NCI-H2081 (cell line): ENCODE measurements around the gene EHBP1.

Experiments
- DNase-seq, 2 experiments: peaks; one replicate each; lab custom pipeline; 2025; lab: John Stamatoyannopoulos, UW

Gene EHBP1

DNA sequence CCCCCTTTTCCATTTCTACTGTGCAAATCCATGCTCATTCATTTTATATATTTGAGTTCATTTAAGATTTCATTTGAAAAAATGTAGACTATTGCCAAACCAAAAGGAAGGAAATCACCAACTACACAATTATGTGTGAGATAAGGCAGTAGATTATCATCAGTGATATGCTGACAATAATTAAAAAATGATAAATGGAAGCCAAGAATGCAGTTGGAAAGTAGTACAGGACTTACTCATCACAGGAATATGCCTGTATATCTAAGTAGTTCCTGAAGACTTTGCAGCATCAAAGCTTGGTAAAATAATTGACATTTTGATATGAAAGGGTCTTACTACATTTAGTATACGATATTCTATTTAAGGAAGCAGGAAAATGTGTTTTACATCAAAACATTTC, 179.0 kb downstream of the EHBP1 start:
- DNase-seq = no peak

DNA sequence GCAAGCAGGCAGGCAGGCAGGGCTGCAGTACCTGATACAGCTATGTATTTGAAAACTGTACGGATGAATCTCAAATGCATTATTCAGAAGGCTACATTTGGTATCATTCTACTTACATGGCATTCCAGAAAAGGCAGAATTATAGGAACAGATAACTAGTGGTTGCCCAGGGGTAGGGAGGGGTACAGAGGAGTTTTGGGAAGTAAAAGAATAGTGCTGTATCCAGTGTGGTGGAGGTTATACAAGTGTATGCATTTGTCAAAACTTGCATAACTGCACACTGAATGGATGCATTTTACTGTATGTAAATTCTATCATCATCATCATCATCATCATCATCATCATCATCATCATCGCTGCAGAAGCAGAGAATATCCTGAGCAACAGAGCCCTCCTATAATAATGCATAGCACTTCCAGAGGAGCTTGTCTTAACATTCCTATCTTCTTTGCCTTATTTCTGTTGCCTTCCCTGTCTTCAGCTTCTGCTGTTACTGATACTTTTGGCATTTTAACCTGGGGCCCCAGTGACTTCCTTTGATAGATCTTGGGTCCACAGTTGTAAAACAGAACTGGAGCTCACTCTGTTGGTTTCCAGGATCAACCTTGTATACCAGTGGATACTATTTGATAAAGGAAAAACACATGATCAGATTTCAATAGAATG, 189.6 kb downstream of the EHBP1 start:
- no peak for DNase-seq

DNA sequence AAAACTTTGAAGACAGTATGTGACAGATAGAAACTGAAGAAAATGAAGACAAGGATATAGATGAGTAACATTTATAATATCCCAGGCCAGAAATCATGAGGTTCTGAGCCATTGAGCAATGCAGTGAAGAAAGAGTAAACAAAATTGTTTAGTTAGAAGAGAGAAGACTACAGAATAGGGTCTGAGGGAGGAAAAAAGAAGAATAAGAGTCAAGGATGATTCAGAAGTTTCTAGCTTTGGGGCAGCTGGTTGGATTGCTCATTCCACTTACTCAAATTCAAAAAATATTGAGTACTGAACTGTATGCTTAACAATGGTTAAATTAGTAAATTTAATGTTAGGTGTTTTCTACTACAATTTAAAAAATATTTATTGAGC, 190.1 kb downstream of the EHBP1 start:
- no peak for DNase-seq

DNA sequence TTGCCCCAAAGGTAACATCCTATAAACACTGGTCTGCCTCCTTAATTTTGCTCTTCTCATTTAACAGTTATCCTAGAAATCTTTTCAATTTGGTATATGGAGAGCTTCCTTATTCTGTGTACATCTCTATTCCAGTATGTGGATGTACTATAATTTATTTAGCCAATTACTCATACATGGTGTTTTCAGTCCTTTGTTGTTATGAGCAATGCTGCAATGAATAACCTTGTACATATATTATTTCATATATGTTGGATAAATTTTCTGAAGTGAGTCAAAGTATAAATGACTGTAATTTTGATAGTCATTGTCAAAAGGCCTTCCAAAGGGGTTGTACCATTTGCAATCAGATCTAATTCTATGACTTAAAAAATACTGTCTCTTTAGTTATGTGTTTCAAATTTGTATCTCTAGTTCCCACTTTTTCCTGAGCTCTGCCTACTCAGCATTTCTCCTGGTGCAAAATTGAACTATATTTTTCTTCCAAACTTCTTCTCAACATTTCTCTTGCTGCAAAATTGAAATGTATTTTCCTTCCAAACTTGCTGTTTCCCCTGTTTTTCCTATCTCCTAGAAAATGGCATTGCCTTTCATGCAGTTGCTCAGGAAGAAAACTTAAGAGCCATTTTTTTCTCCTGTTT, 191.8 kb downstream of the EHBP1 start:
- no peak for DNase-seq

DNA sequence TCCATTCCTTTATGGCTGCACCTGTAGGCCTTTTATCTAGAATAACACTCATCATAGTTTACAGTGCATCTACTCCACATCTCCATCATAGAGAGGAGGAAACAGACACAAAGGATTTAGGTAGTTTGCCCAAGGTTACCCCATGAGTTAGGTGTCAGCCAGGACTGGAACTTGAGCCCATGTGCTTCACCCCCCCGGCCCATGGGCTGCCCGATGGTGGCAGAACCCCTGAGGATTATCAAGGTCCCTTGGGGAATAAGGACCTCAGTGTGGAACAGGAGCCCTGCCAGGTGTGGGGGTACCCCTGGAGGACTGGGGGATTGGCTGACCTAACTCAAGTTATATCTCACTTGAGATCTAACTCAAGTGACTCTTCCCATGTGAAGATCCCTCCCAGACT, 198.8 kb downstream of the EHBP1 start:
- no peak for DNase-seq

DNA sequence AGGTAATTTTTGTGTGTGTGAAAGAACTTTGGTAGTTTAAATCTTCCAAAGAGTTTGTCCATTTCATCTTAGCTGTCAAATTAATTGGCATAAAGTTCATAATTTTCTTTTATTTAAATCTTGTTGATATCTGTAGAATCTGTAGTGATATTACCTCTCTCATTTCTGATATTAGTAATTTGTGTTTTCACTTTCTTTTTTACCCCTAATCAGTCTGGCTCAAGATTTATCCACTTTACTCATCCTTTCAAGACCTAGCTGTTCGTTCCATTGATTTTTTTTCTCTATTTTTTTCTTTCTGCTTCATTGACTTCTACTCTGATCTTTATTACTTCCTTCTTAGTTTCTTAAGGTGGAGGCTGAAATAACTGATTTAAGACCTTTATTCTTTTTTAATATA, 202.6 kb downstream of the EHBP1 start:
- no peak for DNase-seq

DNA sequence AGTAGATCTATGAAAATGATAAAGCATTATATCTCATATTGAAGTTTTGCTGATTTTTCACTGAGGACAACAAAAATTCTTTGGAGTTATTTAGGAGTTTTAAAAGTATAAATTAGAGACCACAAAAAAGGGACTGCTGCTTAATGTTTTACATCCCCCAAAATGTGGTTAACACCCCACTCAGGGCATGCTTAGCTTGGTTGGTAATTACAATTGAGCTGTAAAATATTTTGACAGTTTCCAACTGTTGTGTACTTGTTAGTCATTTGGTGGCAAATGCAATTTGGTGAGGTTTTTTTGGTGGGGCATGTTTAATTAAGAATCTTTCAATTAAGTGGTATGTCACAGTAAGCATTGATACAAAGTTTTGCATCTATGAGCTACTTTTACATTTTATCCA, 207.8 kb downstream of the EHBP1 start:
- no peak for DNase-seq

DNA sequence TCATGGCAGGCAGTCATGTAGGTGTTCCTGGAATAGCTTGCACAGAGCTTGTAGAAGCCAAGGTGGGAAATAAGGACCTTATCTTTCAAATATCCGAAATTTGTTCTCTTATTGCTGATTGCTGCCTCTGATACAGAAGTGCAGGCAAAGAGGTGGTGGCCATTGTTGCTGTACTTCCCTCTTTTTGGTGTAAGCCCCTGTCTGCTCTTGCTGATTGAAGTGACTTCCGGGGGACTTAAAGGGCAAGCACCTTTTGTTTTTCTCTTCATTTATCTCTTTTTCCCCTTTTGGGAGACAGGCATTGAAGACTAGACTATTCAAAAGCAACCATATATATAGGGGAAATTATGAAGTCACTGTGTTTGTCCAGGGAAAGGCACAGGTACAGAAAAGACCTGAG, 213.5 kb downstream of the EHBP1 start:
- no peak for DNase-seq

DNA sequence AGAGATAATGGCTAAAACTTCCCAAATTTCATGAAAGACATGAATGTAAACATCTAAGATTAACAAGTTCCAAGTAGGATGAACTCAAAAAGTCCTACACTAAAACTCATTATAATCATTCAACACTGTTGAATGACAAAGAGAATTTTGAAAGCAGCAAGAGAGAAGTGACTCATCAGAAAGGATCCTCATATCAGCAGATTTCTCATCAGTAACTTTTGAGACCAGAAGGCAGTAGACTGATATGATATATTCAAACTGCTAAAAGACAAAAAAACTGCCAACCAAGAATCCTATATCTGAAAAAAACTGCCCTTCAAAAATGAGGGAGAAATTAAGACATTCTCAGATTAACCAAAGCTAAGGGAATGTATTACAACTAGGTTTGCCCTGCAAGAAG, 214.6 kb downstream of the EHBP1 start:
- DNase-seq = no peak

DNA sequence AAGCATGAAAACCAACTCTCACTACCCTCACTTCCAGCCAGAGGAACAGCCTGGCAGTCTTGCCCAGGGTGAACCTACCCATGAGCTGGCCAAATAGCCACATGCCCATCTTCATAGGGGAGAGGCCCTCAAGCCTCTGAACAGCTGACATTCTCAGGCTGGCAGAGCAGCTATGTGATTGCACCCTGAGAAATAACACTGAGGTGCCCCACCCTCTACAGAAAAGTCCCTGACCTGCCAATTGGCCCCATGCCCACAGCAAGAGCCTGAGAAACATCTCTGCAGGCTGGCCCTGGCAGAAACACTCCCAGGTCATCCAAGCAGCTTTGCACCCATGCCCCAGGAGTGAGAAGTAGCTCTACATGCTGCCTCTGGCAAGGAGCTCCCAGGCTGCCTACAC, 217.7 kb downstream of the EHBP1 start:
- no peak for DNase-seq

DNA sequence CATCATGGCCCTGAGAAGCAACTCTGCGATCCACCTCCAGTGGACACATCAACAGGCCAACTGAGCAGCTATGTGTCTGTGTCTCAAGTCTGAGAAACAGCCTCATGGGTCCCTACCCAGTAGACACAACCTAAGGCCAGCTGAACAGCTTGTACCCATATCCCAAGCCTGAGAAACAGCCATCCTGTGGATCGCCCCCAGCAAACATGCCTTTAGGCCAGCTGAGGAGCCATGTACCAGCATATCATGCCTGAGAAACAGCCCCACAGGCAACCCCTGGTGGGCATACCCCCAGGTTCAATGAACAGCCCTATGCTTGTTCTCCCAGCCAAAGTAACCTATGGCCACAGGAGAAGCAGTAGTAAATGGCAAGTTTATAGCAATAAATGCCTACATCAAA, 218.4 kb downstream of the EHBP1 start:
- DNase-seq = no peak

DNA sequence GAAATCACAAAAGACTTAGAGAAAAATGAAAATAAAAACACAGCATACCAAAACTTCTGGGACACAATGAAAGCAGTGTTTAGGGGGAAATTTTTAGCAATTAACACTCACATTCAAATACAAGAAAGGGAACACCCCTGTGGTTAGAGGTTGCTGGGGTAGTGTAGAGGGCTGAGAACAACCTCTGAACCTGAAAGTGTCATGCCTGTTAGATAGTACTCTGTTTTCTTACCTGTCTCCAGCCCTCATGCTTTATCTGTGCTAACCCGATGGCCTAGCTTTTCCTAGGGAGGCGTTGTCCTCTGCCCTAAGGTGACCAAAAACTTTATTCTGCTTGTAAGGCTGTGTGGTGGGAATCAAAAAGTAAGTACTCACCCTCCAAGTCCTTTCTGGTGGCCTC, 222.5 kb downstream of the EHBP1 start:
- no peak for DNase-seq

DNA sequence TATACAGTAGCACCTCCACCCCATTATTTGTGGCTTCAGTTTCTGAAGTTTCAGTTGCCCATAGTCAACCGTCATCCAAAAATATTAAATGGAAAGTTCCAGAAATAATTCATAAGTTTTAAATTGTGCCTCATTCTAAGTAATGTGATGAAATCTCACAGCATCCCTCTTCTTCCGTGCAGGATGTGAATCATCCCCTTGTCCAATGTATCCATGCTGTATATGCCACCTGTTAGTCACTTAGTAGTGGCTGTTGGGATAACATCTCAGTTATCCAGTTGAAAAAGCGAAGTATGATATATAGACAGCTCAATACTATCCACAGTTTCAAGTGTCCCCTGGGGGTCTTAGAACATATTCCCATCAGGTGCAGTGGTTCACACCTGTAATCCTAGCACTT, 226.0 kb downstream of the EHBP1 start:
- no peak for DNase-seq

DNA sequence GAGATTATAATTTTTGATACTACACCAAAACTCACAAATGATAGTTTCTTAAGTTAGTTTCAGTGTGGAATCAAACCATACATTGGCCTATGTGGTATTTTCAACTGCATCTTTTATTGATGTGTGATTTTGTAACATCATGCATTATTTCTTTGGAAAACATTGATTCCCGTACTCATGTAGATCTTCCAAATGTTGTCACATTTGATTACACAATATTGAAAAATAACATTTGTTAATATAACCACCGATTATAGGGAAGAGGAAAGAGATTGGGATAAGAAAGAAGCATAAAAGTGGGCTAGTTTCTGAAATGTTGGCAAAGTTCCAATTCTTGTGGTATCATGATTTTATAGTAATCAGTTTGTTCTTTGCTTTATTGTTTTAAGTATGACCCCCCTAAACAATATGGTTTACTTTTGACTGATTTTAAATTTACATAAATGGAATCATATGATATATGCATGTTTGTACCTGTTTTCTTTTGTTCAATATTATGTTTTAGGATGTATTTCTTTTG, 227.9 kb downstream of the EHBP1 start:
- no peak for DNase-seq

DNA sequence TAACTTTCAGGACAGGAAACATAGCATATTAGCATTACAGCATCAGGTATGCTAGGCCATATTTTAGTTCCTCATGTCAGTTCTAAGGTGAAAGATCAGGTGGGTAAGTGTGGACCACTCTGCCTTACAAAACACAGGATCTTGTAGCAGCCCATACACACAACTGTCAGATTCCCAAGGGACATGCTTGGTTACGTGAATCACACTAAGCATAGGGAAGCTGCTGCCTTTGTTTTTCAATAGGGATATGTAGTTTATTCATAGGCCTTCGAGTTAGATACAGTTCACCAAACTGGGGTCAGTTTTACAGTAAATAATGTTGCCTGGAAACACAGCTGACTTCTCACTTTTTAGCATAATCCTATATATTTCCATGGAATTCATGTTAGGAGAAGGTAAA, 229.0 kb downstream of the EHBP1 start:
- DNase-seq = no peak

DNA sequence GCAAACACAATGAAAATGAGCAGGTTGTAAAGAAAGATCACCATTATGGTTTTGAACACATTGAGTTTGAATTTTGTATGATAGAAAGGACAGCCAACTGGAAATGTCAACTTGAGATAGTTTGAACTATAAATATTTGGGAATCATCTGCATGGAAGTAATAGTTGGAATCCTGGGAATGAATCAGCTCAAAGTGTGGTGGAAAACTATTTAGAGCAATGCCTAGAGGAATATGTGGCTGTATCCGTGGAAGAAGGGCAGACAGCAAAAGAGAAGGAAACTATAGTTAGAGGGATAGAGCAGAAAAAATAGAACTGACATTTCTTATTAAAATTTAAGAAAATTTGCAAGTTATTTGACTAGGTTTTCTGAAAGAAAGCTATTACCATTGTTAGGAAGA, 232.6 kb downstream of the EHBP1 start:
- no peak for DNase-seq

DNA sequence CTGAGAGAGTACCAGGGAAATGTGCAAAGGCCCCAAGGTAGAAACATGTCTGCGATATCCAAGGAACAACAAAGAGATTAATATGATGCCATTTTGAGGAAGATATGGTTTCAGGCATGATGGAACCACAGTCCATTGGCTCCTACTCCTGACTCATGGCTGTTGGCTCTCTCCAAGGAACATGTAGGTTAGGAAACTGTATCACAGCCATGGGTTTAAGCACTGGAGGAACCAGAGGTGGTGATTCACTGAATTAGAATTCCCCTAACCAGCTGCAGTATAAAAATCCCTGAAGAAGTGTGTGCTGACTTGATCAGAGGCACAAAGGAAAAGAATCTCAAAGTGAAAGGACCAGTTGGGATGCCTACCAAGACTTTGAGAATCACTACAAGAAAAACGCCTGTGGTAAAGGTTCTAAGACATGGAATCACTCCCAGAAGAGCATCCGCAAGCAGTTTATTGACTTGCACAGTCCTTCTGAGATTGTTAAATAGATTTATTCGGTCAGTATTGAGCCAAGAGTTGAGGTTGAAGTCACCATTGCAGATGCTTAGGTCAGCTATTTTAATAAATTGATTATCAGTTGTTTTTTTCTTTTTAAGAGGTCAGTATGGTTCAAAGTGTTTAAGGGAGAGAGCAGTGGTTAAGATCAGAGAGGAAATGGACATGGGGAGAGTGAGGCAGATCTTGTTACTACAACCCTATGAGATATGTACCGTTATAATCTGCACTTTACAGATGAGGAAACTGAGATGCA, 234.4 kb downstream of the EHBP1 start:
- DNase-seq = no peak

DNA sequence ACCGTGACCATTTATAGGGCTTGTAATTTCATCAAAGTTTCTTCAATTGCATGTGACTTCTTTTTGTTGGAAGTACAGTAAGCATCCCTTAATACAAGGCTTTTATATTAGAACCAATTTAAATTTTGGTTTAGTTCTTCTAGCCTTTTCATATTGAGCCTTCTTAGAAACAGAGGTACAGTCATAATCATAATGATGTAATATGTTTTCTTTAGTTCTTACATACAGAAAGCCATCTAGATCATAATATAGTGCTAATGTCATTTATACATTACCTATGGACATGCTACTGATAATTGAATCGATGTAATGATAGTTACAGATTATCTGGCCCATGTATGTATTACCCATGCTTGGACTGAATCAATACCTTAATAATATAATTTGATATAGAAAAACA, 235.2 kb downstream of the EHBP1 start:
- no peak for DNase-seq

DNA sequence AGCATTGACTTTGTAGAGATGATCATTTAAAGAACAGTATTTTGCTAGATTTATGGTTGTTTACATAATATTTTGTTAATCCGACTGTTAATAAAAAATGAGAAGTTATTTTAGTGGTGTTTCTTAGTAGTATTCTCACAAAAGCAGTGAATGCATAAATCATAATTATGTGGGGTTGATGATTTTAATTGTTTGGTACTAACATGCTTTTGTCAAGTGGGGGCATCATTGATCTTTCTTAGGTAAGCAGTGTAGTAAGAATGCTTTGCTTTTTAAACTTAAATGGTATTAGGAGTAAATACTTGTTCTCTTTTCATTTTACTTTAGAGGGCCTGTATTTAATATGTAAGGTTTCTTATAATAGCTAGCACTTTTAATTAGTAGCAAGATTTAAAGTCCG, 235.9 kb downstream of the EHBP1 start:
- peak in 1 of 2 experiments; percentile 29 for DNase-seq

DNA sequence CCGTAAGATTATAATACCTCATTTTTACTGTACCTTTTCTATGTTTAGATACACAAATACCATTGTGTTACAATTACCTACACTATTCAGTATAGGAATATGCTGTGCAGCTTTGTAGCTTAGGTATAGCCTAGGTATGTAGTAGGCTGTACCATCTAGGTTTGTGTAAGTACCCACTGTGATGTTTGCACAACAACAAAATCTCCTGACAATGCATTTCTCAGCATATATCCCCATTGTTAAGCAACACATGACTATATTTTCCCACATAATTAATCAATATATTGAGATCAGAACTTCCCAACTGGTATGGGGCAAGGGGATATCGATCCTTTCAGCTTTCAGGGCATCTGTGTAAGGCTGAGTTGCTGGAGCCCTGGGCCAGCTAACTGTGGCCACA, 238.8 kb downstream of the EHBP1 start:
- DNase-seq = no peak

DNA sequence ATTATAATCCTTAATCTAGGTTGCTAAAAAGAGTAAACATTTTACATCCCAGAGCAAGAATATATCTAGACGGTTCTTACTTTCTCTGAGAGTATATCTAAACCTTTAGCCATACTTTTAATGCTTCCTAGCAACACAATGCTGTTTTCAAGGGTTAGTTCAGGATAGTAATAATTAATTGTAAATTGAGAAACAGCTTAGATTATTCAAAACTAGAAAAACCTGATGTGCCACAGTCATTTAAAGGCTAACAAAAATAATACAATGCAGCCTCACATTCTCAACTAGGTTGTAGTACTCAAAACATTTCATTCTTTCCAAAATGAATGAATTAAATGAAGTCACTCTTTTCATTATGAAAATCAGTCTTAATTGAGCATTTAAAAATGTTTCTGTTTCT, 241.9 kb downstream of the EHBP1 start:
- DNase-seq = no peak

DNA sequence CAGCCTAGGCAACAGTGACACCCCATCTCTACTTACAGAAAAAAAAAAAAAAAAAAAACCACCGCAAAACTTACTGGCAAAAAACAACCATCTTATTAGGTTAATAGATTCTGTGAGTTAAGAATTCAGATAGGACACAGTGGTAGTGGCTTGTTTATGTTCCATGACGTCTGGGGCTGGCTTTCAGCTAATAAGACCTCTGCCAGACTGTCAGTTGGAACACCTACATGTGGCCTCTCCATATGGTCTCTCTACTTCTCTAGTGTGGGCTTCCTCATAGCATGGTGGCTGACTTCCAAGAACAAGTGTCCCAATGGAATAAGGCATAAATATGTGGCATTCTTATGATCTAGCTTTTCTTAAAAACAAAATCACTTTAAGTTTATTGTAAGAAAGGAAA, 251.1 kb downstream of the EHBP1 start:
- no peak for DNase-seq

DNA sequence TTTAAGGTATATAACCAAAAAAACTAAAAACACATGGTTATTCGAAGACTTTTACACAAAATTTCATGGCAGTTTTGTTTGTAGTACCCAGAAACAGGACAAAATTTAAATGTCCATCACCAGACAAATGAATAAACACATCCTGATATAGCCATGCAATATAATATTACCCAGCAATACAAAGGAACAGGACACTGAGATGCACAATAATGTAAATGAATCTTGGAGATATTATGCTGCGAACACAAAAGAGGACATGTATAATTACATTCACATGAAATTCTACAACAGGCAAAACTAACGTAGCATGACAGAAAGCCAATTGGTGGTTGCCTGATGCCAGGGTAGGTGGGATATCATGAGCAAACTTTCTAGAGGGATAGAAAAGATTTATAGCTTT, 252.7 kb downstream of the EHBP1 start:
- no peak for DNase-seq
